PC-9 (cell line): ENCODE results near the gene MTNR1A. TPM values are rescaled to one million over a fixed set of nuclear protein-coding genes. Genes with fewer than 3 reads are reported as not detected.

Experiments
- BruUV-seq: library from RNA; stranded (reverse); fragments of 400-500 nt; replicated peaks from 2 replicates; lab custom pipeline; 2021; lab: Mats Ljungman, UMichigan
- CTCF ChIA-PET: fragments of 300-600 bp; sonication (Branson Sonifier 250); formaldehyde crosslinking; loops from one replicate; lab custom pipeline; 2022; ENCODE audit warnings: antibody characterized with exemption; lab: Charles Lee
- POLR2A ChIA-PET: fragments of 300-600 bp; sonication (Branson Sonifier 250); formaldehyde crosslinking; loops from one replicate; lab custom pipeline; 2022; ENCODE audit warnings: antibody characterized with exemption; ENCODE audit not compliant: unreplicated experiment; lab: Charles Lee
- DNase-seq, 2 experiments: peaks; one replicate each; pipeline versions ENCODE4 v3.0.0 to v3.0.0-alpha.2; 2015 to 2022; ENCODE audit warnings: mixed read lengths in 1 of 2
- H2AFZ ChIP-seq: fragments of 200-600 bp; sonication (generic); 2 replicates; pipeline ENCODE4 v1.8.1; 2017; ENCODE audit warnings: antibody characterized with exemption
- H3F3A ChIP-seq: fragments of 200-600 bp; sonication (generic); 2 replicates; pipeline ENCODE4 v1.8.1; 2017; ENCODE audit warnings: antibody characterized with exemption, mild to moderate bottlenecking, low read depth; ENCODE audit not compliant: insufficient read depth
- H3K27ac ChIP-seq: fragments of 200-600 bp; sonication (generic); 2 replicates; pipeline ENCODE4 v1.6.1; 2016; ENCODE audit warnings: mixed run types
- H3K27me3 ChIP-seq: fragments of 200-600 bp; sonication (generic); 2 replicates; pipeline ENCODE4 v1.6.1; 2016; ENCODE audit warnings: low read depth, mixed run types; ENCODE audit not compliant: insufficient read depth
- H3K36me3 ChIP-seq: fragments of 200-600 bp; sonication (generic); 2 replicates; pipeline ENCODE4 v1.6.1; 2016; ENCODE audit warnings: low read depth, mixed run types
- H3K4me1 ChIP-seq: fragments of 200-600 bp; sonication (generic); replicated peaks from 2 replicates; pipeline ENCODE4 v1.6.1; 2016; ENCODE audit warnings: mixed run types; ENCODE audit not compliant: insufficient read depth
- H3K4me2 ChIP-seq: fragments of 200-600 bp; sonication (generic); 2 replicates; pipeline ENCODE4 v1.6.1; 2017; ENCODE audit warnings: mixed run types
- H3K4me3 ChIP-seq: fragments of 200-600 bp; sonication (generic); 2 replicates; pipeline ENCODE4 v1.6.1; 2016; ENCODE audit warnings: mixed run types
- H3K79me2 ChIP-seq: fragments of 200-600 bp; sonication (generic); 2 replicates; pipeline ENCODE4 v1.6.1; 2017; ENCODE audit warnings: low read depth, mixed run types
- H3K9me2 ChIP-seq: fragments of 200-600 bp; sonication (generic); 2 replicates; pipeline ENCODE4 v1.8.1; 2017; ENCODE audit warnings: mild to moderate bottlenecking; ENCODE audit not compliant: insufficient read depth
- H3K9me3 ChIP-seq: fragments of 200-600 bp; sonication (generic); 2 replicates; pipeline ENCODE4 v1.8.1; 2016; ENCODE audit warnings: low read depth; ENCODE audit not compliant: insufficient read depth
- H4K20me1 ChIP-seq: fragments of 200-600 bp; sonication (generic); 2 replicates; pipeline ENCODE4 v1.8.1; 2017; ENCODE audit not compliant: insufficient read depth
- CTCF ChIP-seq: fragments of 200-600 bp; sonication (generic); conservative IDR thresholded peaks from 2 replicates; pipeline ENCODE4 v1.6.1; 2017; ENCODE audit warnings: mixed run types, antibody characterized with exemption, mild to moderate bottlenecking, moderate library complexity
- EZH2 ChIP-seq: fragments of 200-600 bp; sonication (generic); IDR thresholded peaks from 2 replicates; pipeline ENCODE4 v1.8.0; 2017; ENCODE audit warnings: antibody characterized with exemption, low read depth
- intact Hi-C: fragments of 100-400 bp; cut with micrococcal nuclease; formaldehyde crosslinking; loops from one replicate; pipeline ENCODE4 v1.10.0; 2022; ENCODE audit not compliant: unreplicated experiment
- total RNA-seq: library from RNA; stranded (reverse); gene quantifications from 2 replicates; pipeline ENCODE4 v1.2.3, GENCODE V29; 2021

MTNR1A gene
- total RNA-seq, 1 experiment from 2014 or later: not detected

GRCh38 chr4:186485150-186485549, 70.2 kb downstream of the MTNR1A start:
- intact Hi-C loops: no loop called here
- ChIA-PET CTCF (no interaction called here), POLR2A (no interaction called here)
- H4K20me1 ChIP-seq: no peaks in the 10 kb centered on the region
- no peak overlapping the region for H3K4me3 ChIP-seq
- peaks cover 40% of the 10 kb centered on the region for H3K27me3 ChIP-seq
- no peak for DNase-seq
- H2AFZ ChIP-seq: no peak overlapping the region
- H3K27ac ChIP-seq: no peak overlapping the region
- H3K9me3 ChIP-seq: no peaks in the 10 kb centered on the region
- no peaks in the 10 kb centered on the region for H3K36me3 ChIP-seq
- H3F3A ChIP-seq: no peaks in the 10 kb centered on the region
- no peaks in the 10 kb centered on the region for H3K9me2 ChIP-seq
- H3K4me1 ChIP-seq: no peaks in the 10 kb centered on the region
- H3K79me2 ChIP-seq: no peaks in the 10 kb centered on the region
- TF ChIP-seq CTCF: no peak
- no peak for TF ChIP-seq EZH2
- H3K4me2 ChIP-seq: no peak overlapping the region
- BruUV-seq: no TSS peak

- no peaks in the 10 kb centered on the region for H4K20me1 ChIP-seq
- H3K36me3 ChIP-seq: no peaks in the 10 kb centered on the region
- ChIA-PET POLR2A (no interaction called here), CTCF (interaction anchor here (0.7 kb wide), 1 partner anchor 269 kb away, joined by 3 read pairs; no protein-coding TSS in a partner anchor)
- H3K4me2 ChIP-seq: no peak overlapping the region
- no TSS peak for BruUV-seq
- no peak for TF ChIP-seq EZH2
- TF ChIP-seq CTCF: no peak
- intact Hi-C loops: no loop called here
- H3K9me2 ChIP-seq: no peaks in the 10 kb centered on the region
- H2AFZ ChIP-seq: no peak overlapping the region
- no peak overlapping the region for H3K4me3 ChIP-seq
- H3K27me3 ChIP-seq: peaks cover 40% of the 10 kb centered on the region
- H3K27ac ChIP-seq: no peak overlapping the region
- no peaks in the 10 kb centered on the region for H3K79me2 ChIP-seq
- no peaks in the 10 kb centered on the region for H3F3A ChIP-seq
- no peaks in the 10 kb centered on the region for H3K4me1 ChIP-seq
- DNase-seq: no peak
- no peaks in the 10 kb centered on the region for H3K9me3 ChIP-seq
These were observed 71.7 kb downstream of the MTNR1A start for GRCh38 chr4:186483656-186484055.

Other genes with a start within 250 kb of the MTNR1A start
- 59.5 and 73.2 TPM in 2 replicates for gene FAT1, start 168.3 kb upstream of the MTNR1A start, total RNA-seq